ENCODE data around the gene INPP5F.

DNA sequence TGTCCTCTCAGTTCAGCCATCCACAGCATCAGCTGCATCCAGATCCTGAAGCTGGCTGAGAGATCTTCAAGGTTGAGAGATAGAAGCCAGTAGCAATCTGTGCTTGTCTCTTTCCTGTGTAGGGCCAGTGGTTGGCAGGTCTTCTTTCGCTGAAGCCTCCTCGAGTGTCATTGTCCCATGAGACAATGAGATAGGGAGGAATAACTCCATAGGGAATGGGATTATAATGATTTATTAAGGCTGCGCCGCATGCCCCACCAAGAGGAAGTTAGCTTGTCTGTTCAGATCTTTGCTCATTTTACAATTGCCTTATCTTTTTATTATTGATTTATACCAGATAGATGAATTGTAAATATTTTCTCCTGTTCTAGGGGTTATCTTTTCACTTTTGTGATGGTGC lies 85.3 kb downstream of the INPP5F start:
- TF ChIP-seq YY1 (IDR thresholded peaks at IDR 0.05; ENCODE audit: insufficient read depth, insufficient read length), result no peak
- no peak for TF ChIP-seq ZNF274 (IDR thresholded peaks at IDR 0.05; ENCODE audit: low read depth, low read length)

Measured in NT2/D1 (cell line).